ENCODE data around the gene PRPF38B.

DNA sequence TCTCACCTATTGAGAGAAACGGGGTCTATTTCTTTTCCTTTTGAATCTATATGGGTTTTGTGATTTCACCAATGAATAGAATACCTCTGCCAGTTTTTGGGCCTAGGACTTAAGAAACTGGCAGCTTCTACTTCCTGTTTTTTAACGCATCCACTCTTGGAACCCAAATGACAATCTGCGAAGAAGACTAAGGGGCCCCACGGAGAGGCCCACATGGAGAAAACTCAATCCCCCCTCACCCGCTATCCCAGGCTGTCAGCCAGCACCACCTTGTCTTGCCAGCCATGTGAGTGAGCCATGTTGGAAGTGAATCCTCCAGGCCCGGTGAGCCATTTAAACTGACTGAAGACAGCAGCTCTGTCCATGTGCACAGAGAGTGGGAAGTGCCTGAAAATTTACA, 27.6 kb upstream of the PRPF38B start:
- TF ChIP-seq BHLHE40 (IDR thresholded peaks at IDR 0.05; ENCODE audit: borderline replicate concordance): no peak
- no peak for TF ChIP-seq FOXK2 (IDR thresholded peaks at IDR 0.05)
- no peak for TF ChIP-seq CTBP1 (IDR thresholded peaks at IDR 0.05; ENCODE audit: borderline replicate concordance)
- TF ChIP-seq FOXM1 (IDR thresholded peaks at IDR 0.05; ENCODE audit: borderline replicate concordance): no peak
- no peak for TF ChIP-seq ZNF384 (IDR thresholded peaks at IDR 0.05)
- TF ChIP-seq SUZ12 (IDR thresholded peaks at IDR 0.05): no peak
- no peak for TF ChIP-seq SP1 (IDR thresholded peaks at IDR 0.05)
- TF ChIP-seq NFRKB (IDR thresholded peaks at IDR 0.05): no peak
- TF ChIP-seq ELF4 (IDR thresholded peaks at IDR 0.05): no peak
- no peak for TF ChIP-seq FOXA1 (IDR thresholded peaks at IDR 0.05)

Measured in HEK293T (cell line).